Hepatocyte (in vitro differentiated cells): ENCODE data around the gene MEOX1.

Experiments
- CTCF ChIP-seq: fragments of 200-600 bp; sonication (generic); IDR thresholded peaks from 2 replicates; pipeline ENCODE4 v1.5.1; 2016; ENCODE audit warnings: antibody characterized with exemption, mild to moderate bottlenecking; ENCODE audit not compliant: poor library complexity
- EZH2 ChIP-seq: fragments of 200-600 bp; sonication (generic); IDR thresholded peaks from 2 replicates; pipeline ENCODE4 v1.6.1; 2016; ENCODE audit warnings: antibody characterized with exemption, mild to moderate bottlenecking, borderline replicate concordance
- EZH2phosphoT487 ChIP-seq: fragments of 200-600 bp; sonication (generic); IDR thresholded peaks from one replicate; pipeline ENCODE4 v1.6.1; 2018; ENCODE audit warnings: antibody characterized with exemption, mild to moderate bottlenecking, low read depth, moderate library complexity; ENCODE audit not compliant: unreplicated experiment, severe bottlenecking

DNA sequence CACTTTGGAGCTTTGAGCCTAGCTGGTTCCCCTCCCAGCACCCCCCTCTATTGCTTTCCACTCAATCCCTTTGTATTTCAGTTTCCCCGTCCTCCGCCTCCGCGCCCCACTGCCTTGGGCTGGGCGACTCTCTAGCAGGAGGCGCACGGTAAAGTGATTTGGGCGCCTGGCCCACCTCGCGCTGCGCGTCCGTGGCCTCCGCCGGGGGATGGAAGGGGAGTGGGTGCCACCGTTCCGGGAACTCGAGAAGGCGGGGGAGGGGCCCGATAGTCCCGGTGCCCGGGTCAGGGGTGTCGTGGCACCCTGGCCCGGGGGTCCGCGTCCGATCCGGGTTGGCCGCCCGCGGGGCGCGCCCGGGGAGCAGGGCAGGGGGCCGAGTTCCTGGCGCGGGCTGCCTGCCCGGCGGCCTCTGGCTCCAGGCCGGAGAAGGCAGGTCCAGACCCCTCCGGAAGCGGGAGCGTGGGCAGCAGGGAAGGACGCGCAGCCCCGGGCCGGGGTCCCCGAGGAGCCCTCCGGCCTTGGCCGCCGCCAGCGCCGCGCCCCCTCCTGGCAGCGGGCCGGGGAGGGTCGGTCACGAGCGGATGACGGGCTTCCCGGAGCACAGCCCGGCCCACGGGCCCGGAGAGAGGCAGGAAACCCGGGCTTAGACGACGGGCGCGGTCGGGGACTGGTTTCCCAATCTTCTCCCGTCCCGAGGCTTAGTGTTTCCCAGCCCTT, 15.8 kb downstream of the MEOX1 start:
- no peak for TF ChIP-seq CTCF
- TF ChIP-seq EZH2 = no peak
- no peak for TF ChIP-seq EZH2phosphoT487
